ENCODE measurements around the gene SMARCE1. TPM values are rescaled to one million over a fixed set of nuclear protein-coding genes. Genes with fewer than 3 reads are reported as not detected.

Gene SMARCE1
- polyA plus RNA-seq, 1 donor from 2014 or later, result 248 TPM

- Histone ChIP-seq H3K27ac (ENCODE audit: low read length) (no peak overlapping the region), H3K9me3 (ENCODE audit: low read length) (no peaks in the 10 kb centered on the region), H3F3A (ENCODE audit: insufficient read depth, low read length, poor library complexity, severe bottlenecking) (no peaks in the 10 kb centered on the region), H3K79me2 (replicated peaks; ENCODE audit: insufficient read depth, low read length) (no peaks in the 10 kb centered on the region), H3K4me2 (ENCODE audit: low read length) (no peak overlapping the region), H2AFZ (ENCODE audit: low read depth, low read length) (no peak overlapping the region), H3K4me3 (ENCODE audit: low read length) (no peak overlapping the region), H3K9ac (ENCODE audit: low read length) (no peak overlapping the region), H3K27me3 (ENCODE audit: insufficient read depth, low read depth, low read length) (no peaks in the 10 kb centered on the region), H3K36me3 (ENCODE audit: insufficient read depth, low read length) (no peaks in the 10 kb centered on the region), H4K20me1 (ENCODE audit: insufficient read depth) (no peaks in the 10 kb centered on the region), H3K9me2 (ENCODE audit: insufficient read depth, low read length) (no peaks in the 10 kb centered on the region)
- TF ChIP-seq REST (IDR thresholded peaks at IDR 0.05; ENCODE audit: borderline replicate concordance) (no peak), RAD21 (conservative IDR thresholded peaks at IDR 0.05) (no peak), EP300 (conservative IDR thresholded peaks at IDR 0.05; ENCODE audit: poor library complexity, severe bottlenecking) (no peak), SMC3 (conservative IDR thresholded peaks at IDR 0.05; ENCODE audit: poor library complexity) (no peak), TAF1 (IDR thresholded peaks at IDR 0.05; ENCODE audit: low read depth) (no peak), EZH2 (IDR thresholded peaks at IDR 0.05; ENCODE audit: borderline replicate concordance, insufficient read depth, low read length, poor library complexity, severe bottlenecking) (no peak), POLR2AphosphoS5 (IDR thresholded peaks at IDR 0.05) (no peak), CTCF (IDR thresholded peaks at IDR 0.05; ENCODE audit: poor library complexity, severe bottlenecking) (no peak), MXI1 (conservative IDR thresholded peaks at IDR 0.05; ENCODE audit: poor library complexity, severe bottlenecking) (no peak)
Observed at GRCh38 chr17:40607641-40608040, 40.0 kb downstream of the SMARCE1 start.

GRCh38 chr17:40606548-40607353, 40.9 kb downstream of the SMARCE1 start:
- H3K27ac ChIP-seq (ENCODE audit: low read length), result no peak overlapping the region
- H3K27me3 ChIP-seq (ENCODE audit: insufficient read depth, low read depth, low read length), result no peaks in the 10 kb centered on the region
- no peaks in the 10 kb centered on the region for H4K20me1 ChIP-seq (ENCODE audit: insufficient read depth)
- TF ChIP-seq SMC3 (conservative IDR thresholded peaks at IDR 0.05; ENCODE audit: poor library complexity), result no peak
- no peak for TF ChIP-seq CTCF (IDR thresholded peaks at IDR 0.05; ENCODE audit: poor library complexity, severe bottlenecking)
- TF ChIP-seq REST (IDR thresholded peaks at IDR 0.05; ENCODE audit: borderline replicate concordance), result no peak
- TF ChIP-seq TAF1 (IDR thresholded peaks at IDR 0.05; ENCODE audit: low read depth), result no peak
- TF ChIP-seq EZH2 (IDR thresholded peaks at IDR 0.05; ENCODE audit: borderline replicate concordance, insufficient read depth, low read length, poor library complexity, severe bottlenecking), result no peak
- TF ChIP-seq RAD21 (conservative IDR thresholded peaks at IDR 0.05), result no peak
- TF ChIP-seq POLR2AphosphoS5 (IDR thresholded peaks at IDR 0.05), result no peak
- TF ChIP-seq MXI1 (conservative IDR thresholded peaks at IDR 0.05; ENCODE audit: poor library complexity, severe bottlenecking), result no peak
- no peak for TF ChIP-seq EP300 (conservative IDR thresholded peaks at IDR 0.05; ENCODE audit: poor library complexity, severe bottlenecking)
- H3F3A ChIP-seq (ENCODE audit: insufficient read depth, low read length, poor library complexity, severe bottlenecking), result no peaks in the 10 kb centered on the region
- no peaks in the 10 kb centered on the region for H3K79me2 ChIP-seq (replicated peaks; ENCODE audit: insufficient read depth, low read length)
- no peak overlapping the region for H2AFZ ChIP-seq (ENCODE audit: low read depth, low read length)
- no peaks in the 10 kb centered on the region for H3K9me2 ChIP-seq (ENCODE audit: insufficient read depth, low read length)
- H3K9me3 ChIP-seq (ENCODE audit: low read length), result no peaks in the 10 kb centered on the region
- H3K4me3 ChIP-seq (ENCODE audit: low read length), result no peak overlapping the region
- no peaks in the 10 kb centered on the region for H3K36me3 ChIP-seq (ENCODE audit: insufficient read depth, low read length)
- no peak overlapping the region for H3K4me2 ChIP-seq (ENCODE audit: low read length)
- H3K9ac ChIP-seq (ENCODE audit: low read length), result no peak overlapping the region
